Measurements from ENCODE around the gene SCN5A. TPM values are rescaled to one million over a fixed set of nuclear protein-coding genes. Genes with fewer than 3 reads are reported as not detected.

SCN5A gene
- total RNA-seq, 1 experiment from 2014 or later = 0.24 TPM

Other genes with a start within 250 kb of the SCN5A start
- gene ACVR2B, start 195.8 kb downstream of the SCN5A start, total RNA-seq (2014; rRNA removed; shearing (Covaris generic)) = 9.0 and 11.4 TPM in 2 replicates
- 16.6 and 18.2 TPM in 2 replicates for gene EXOG, start 153.3 kb downstream of the SCN5A start, total RNA-seq (2014; rRNA removed; shearing (Covaris generic))
- gene SCN10A, start 166.5 kb upstream of the SCN5A start, total RNA-seq (2014; rRNA removed; shearing (Covaris generic)) = not detected in 2 replicates

Measured in G401 (cell line).